Measurements from ENCODE around the gene ATXN7.

- TF ChIP-seq CTCF (conservative IDR thresholded peaks at IDR 0.05) (no peak), ZFX (IDR thresholded peaks at IDR 0.05) (no peak)
Measured at GRCh38 chr3:63851287-63851686, 12.4 kb upstream of the ATXN7 start.
